ENCODE measurements around the gene HS3ST1.

- TF ChIP-seq CTCF (conservative IDR thresholded peaks at IDR 0.05) (no peak), EZH2 (IDR thresholded peaks at IDR 0.05; ENCODE audit: low read depth) (no peak)
Measured at GRCh38 chr4:11439836-11440235, 11.1 kb upstream of the HS3ST1 start.
